DMS153 treated with DMSO at 0.1 percent for 48 hours (cell line): Measurements from ENCODE around the gene MRPL32.

Experiments used
- DNase-seq: peaks from one replicate; lab custom pipeline; 2025; ENCODE audit not compliant: unreplicated experiment; lab: John Stamatoyannopoulos, UW

MRPL32 gene

GRCh38 chr7:42964849-42965805, 33.0 kb downstream of the MRPL32 start:
- no peak for DNase-seq

DNA sequence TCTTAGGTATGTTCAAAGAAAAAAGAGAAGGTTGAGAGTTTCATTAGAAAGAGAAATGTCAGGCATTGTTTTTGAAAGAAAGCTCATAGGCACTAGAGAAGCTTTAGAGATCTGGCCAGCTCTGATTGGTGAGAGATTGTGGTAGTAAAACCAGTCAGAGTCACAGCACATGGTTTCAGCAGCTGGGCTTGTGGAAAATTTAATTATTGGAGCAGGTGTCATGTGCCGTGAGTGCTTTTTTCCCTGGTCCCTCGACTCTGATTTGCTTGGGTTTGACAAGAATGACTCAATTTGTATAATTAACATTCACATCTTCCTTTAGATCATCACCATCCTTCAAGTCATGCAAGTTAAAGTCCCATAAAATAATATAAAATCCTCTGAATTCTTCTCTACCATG, 35.2 kb downstream of the MRPL32 start:
- DNase-seq: no peak

- DNase-seq: no peak
These were observed 40.7 kb downstream of the MRPL32 start for GRCh38 chr7:42972699-42973500.

- DNase-seq: no peak
These were observed 44.2 kb downstream of the MRPL32 start for GRCh38 chr7:42976371-42976770.

DNA sequence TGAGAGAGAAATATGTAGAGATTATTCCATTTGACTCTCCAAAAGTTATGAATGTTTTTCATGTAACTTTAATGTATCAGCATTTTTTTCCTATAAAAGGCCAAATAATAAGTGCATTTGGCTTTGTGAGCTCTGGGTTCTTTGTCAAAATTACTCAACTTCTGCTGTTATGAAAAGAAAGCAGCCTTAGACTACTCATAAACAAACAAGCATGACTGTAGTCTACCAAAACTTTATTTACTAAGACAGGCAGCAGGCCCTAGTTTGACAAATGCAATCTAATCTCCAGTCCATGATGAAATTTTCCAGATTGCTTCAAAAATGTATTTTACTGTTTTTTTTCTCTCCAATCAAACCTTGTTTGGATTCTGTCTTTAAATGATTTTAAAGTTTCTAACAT, 46.3 kb downstream of the MRPL32 start:
- no peak for DNase-seq

- DNase-seq: no peak
These were observed 47.9 kb downstream of the MRPL32 start for GRCh38 chr7:42980084-42980483.

GRCh38 chr7:42980514-42980913, 48.3 kb downstream of the MRPL32 start:
- DNase-seq: no peak

DNA sequence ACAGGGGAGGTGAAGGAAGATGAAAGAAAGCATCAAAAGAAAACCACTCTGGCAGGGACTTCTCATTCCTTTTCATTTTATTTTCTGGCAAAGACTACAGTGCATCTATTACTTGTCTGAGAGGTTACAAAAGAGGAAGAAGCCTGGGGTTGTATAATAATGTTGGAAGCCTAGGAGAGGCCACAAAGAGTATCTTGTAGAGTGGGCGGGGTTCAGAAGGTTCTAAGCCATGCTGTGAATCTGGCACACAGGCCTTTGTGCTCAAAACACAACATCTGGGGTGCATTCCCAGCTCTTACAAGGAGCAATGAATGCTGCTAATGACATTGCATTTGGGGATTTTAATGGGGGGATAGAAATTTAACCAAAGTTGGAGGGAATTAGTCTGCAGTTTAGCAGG, 49.4 kb downstream of the MRPL32 start:
- no peak for DNase-seq

DNA sequence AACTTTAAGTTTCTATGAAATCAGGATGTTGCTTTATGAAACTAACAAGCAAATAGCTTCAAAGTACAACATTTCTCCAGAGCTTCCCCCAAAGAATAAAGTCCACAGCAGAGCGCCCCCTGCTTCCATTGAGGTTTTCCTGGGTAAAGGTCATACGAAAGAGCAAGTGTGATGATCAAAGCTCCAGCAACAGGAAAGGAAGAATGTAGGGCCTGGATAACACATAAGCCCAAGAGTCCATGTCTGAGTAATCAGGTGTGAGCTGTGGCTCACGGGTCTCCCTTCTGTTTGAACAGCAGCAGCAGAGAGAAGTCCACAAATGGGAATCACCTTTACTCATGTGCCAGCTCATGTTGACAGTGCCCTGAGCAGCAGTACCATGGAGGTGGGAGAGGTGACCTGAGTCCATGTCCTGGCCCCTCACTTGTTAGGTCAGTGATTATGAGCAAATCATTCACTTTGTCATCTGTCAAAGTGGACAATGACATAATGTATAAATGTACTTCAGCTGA, 50.5 kb downstream of the MRPL32 start:
- DNase-seq: no peak

- no peak for DNase-seq
These were observed 52.0 kb downstream of the MRPL32 start for GRCh38 chr7:42984137-42984536.

GRCh38 chr7:42986213-42986612, 54.0 kb downstream of the MRPL32 start:
- DNase-seq: no peak

- no peak for DNase-seq
These were observed 54.6 kb downstream of the MRPL32 start for GRCh38 chr7:42986781-42987248.
